ENCODE data around the gene EDARADD. TPM values are rescaled to one million over a fixed set of nuclear protein-coding genes. Genes with fewer than 3 reads are reported as not detected.
"Not testable (repeated sequence)": the region's sequence is repeated elsewhere in the genome, so short reads cannot be mapped to it uniquely, and the experiment has no call there.

Gene EDARADD
- total RNA-seq, 4 donors from 2014 or later: 0.27 to 1.7 (median 0.31) TPM; not detected in 1

DNA sequence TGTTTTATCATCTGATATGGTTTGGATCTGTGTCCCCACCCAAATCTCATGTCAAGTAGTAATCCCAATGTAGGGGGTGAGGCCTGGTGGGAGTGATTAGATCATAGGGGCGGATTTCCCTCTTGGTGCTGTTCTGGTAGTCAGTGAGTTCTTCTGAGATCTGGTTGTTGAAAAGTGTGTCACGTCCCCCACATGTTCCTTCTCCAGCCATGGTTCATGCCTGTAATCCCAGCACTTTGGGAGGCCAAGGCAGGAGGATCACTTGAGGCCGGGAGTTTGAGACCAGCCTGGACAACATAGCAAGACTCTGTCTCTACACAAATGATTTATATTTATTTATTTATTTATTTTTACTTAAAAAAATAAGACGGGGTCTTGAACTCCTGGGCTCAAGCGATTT lies 30.8 kb upstream of the EDARADD start:
- Histone ChIP-seq H3K27me3 (no peaks in the 10 kb centered on the region), H3K4me1 (no peaks in the 10 kb centered on the region), H3K36me3 (no peaks in the 10 kb centered on the region), H3K27ac (no peak overlapping the region), H3K9me3 (peaks cover 0 to 13% (median 0%) of the 10 kb centered on the region in 3 donors), H3K4me3 (no peak overlapping the region)
- TF ChIP-seq, protein P1, sequence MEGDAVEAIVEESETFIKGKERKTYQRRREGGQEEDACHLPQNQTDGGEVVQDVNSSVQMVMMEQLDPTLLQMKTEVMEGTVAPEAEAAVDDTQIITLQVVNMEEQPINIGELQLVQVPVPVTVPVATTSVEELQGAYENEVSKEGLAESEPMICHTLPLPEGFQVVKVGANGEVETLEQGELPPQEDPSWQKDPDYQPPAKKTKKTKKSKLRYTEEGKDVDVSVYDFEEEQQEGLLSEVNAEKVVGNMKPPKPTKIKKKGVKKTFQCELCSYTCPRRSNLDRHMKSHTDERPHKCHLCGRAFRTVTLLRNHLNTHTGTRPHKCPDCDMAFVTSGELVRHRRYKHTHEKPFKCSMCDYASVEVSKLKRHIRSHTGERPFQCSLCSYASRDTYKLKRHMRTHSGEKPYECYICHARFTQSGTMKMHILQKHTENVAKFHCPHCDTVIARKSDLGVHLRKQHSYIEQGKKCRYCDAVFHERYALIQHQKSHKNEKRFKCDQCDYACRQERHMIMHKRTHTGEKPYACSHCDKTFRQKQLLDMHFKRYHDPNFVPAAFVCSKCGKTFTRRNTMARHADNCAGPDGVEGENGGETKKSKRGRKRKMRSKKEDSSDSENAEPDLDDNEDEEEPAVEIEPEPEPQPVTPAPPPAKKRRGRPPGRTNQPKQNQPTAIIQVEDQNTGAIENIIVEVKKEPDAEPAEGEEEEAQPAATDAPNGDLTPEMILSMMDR (IDR thresholded peaks at IDR 0.05): no peak
- TF ChIP-seq EP300 (IDR thresholded peaks at IDR 0.05) (no peak), POLR2A (IDR thresholded peaks at IDR 0.05) (no peak)
- ATAC-seq: no peak
- 78 to 92% methylated on average over 2 to 3 of the region's 5 CpGs for WGBS, 2 donors (ENCODE audit: low coverage in 1 of 2)

DNA sequence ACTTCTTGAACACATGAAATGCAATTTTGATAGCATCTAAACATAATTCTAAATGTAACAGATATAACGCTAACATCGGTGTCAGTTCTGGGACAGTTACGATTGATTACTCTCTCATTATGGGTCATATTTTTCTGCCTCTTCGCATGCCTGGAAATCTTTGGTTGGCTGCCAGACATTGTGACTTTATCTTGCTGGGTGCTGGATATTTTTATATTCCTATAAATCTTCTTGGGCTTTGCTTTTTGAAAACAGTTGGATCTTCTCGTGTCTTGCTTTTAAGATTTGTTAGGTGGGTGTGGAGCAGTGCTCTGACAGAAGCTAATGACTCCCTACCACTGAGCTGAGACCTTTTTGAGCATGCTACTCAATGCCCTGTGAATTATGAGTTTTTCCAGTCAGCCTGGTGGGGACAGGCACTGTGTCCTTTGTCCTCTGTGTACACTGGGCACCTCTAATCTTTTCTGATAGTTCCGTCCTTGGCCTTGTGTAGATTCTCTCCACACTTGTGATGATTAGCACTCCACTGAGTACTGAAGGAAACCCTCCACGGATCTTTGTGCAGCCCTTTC lies 28.0 kb upstream of the EDARADD start:
- H3K36me3 ChIP-seq: no peaks in the 10 kb centered on the region
- H3K4me3 ChIP-seq: no peak overlapping the region
- ATAC-seq: no peak
- H3K27me3 ChIP-seq: no peaks in the 10 kb centered on the region
- WGBS, 2 donors (ENCODE audit: low coverage in 1 of 2): 26 to 29% methylated on average over 7 of the region's 7 CpGs
- TF ChIP-seq POLR2AphosphoS5 (IDR thresholded peaks at IDR 0.05) (no peak), EP300 (IDR thresholded peaks at IDR 0.05) (no peak), POLR2A (IDR thresholded peaks at IDR 0.05) (no peak)
- TF ChIP-seq, protein P1 (IDR thresholded peaks at IDR 0.05): no peak
- no peaks in the 10 kb centered on the region for H3K4me1 ChIP-seq
- no peak overlapping the region for H3K27ac ChIP-seq
- peaks cover 0 to 12% (median 0%) of the 10 kb centered on the region in 3 donors for H3K9me3 ChIP-seq

DNA sequence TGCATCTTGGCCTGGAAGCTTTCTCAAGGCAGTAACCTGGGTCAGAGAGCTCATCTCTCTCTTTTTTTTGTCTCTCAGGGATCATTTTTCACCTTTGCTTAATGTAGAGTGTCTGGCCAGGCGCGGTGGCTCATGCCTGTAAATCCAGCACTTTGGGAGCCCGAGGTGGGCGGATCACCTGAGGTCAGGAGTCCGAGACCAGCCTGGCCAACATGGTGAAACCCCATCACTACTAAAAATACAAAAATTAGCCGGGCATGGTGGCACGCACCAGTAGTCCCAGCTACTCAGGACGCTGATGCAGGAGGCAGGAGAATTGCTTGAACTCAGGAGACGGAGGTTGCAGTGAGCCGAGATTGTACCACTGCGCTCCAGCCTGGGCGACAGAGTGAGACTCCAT lies 27.4 kb upstream of the EDARADD start:
- WGBS, 2 donors (ENCODE audit: low coverage in 1 of 2): 88 to 91% methylated on average over 7 to 9 of the region's 12 CpGs
- H3K4me3 ChIP-seq, H3K27me3 ChIP-seq, ATAC-seq, H3K27ac ChIP-seq, H3K4me1 ChIP-seq, H3K36me3 ChIP-seq: not testable (repeated sequence)
- H3K9me3 ChIP-seq: peaks cover 0 to 13% (median 0%) of the 10 kb centered on the region in 3 donors

DNA sequence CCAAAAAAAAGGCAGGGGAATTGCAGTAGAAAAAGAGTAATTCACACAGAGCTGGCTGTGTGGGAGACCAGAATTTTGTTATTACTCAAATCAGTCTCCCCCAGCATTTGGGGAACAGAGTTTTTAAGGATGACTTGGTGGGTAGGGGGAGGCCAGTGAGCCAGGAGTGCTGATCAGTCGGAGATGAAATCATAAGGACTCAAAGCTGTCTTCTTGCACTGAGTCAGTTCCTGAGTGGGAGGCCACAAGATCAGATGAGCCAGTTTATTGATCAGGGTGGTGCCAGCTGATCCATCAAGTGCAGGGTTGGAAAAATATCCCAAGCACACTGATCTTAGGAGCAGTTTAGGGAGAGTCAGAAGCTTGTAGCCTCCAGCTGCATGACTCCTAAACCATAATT lies 23.7 kb upstream of the EDARADD start:
- Histone ChIP-seq H3K4me1 (no peaks in the 10 kb centered on the region), H3K4me3 (no peak overlapping the region), H3K27ac (no peak overlapping the region), H3K27me3 (no peaks in the 10 kb centered on the region), H3K36me3 (no peaks in the 10 kb centered on the region), H3K9me3 (peaks cover 0 to 28% (median 0%) of the 10 kb centered on the region in 3 donors)
- 42% methylated on average over 1 of the region's 1 CpG; no CpG with 5 or more reads in 1 of the 2 donors for WGBS, 2 donors (ENCODE audit: low coverage in 1 of 2)
- TF ChIP-seq POLR2A (IDR thresholded peaks at IDR 0.05) (no peak), POLR2AphosphoS5 (IDR thresholded peaks at IDR 0.05) (no peak), EP300 (IDR thresholded peaks at IDR 0.05) (no peak)
- TF ChIP-seq, protein P1 (IDR thresholded peaks at IDR 0.05): no peak
- ATAC-seq: no peak

DNA sequence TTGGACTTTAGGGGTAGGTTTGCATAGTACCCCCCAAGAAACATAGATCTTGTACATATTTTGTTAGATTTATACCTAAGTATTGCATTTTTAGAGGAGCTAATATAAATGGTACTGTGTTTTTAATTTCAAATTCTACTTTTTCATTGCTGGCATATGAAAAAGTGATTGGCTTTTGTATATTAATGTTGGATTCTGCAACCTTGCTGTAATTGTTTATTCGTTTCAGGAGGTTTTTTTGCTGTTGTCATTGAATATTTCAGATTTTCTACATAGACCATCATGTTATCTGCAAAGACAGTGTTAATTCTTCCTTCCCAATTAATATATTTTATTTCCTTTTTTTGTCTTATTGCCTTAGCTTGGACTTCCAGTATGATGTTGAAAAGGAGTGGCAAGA lies 23.0 kb upstream of the EDARADD start:
- H3K27ac ChIP-seq: no peak overlapping the region
- H3K36me3 ChIP-seq: no peaks in the 10 kb centered on the region
- ATAC-seq: no peak
- no peaks in the 10 kb centered on the region for H3K4me1 ChIP-seq
- 63 to 75% methylated on average over 1 of the region's 1 CpG for WGBS, 2 donors (ENCODE audit: low coverage in 1 of 2)
- H3K27me3 ChIP-seq: no peaks in the 10 kb centered on the region
- TF ChIP-seq EP300 (IDR thresholded peaks at IDR 0.05): no peak
- no peak for TF ChIP-seq POLR2AphosphoS5 (IDR thresholded peaks at IDR 0.05)
- TF ChIP-seq, protein P1 (IDR thresholded peaks at IDR 0.05): no peak
- TF ChIP-seq POLR2A (IDR thresholded peaks at IDR 0.05): no peak
- no peak overlapping the region for H3K4me3 ChIP-seq
- peaks cover 0 to 28% (median 0%) of the 10 kb centered on the region in 3 donors for H3K9me3 ChIP-seq

Measured in gastroesophageal sphincter (tissue), 4 donors.